T-helper 2 cell treated with Interferon-gamma antibody and Interleukin-4, amounts not matched to agents 5 μg/mL and 100 μg/mL, for 36 hours (primary cell): Measurements from ENCODE around the gene GABPB2.

Source experiments
- DNase-seq: peaks from one replicate; pipeline ENCODE4 v3.0.0; 2021; ENCODE audit warnings: low spot score
- H3K27ac Mint-ChIP-seq: one replicate; pipeline ENCODE4 v1.8.0; 2021; ENCODE audit warnings: mild to moderate bottlenecking, mixed read lengths
- H3K27me3 Mint-ChIP-seq: one replicate; pipeline ENCODE4 v1.8.0; 2021; ENCODE audit warnings: low read depth, mixed read lengths
- H3K36me3 Mint-ChIP-seq: one replicate; pipeline ENCODE4 v1.8.0; 2021; ENCODE audit warnings: low read depth, mixed read lengths
- H3K4me1 Mint-ChIP-seq: one replicate; pipeline ENCODE4 v1.8.0; 2021; ENCODE audit warnings: low read depth, mixed read lengths
- H3K4me3 Mint-ChIP-seq: one replicate; pipeline ENCODE4 v1.8.0; 2022; ENCODE audit warnings: mild to moderate bottlenecking, moderate library complexity, mixed read lengths
- H3K9me3 Mint-ChIP-seq: one replicate; pipeline ENCODE4 v1.8.0; 2021; ENCODE audit warnings: mixed read lengths

Gene GABPB2

DNA sequence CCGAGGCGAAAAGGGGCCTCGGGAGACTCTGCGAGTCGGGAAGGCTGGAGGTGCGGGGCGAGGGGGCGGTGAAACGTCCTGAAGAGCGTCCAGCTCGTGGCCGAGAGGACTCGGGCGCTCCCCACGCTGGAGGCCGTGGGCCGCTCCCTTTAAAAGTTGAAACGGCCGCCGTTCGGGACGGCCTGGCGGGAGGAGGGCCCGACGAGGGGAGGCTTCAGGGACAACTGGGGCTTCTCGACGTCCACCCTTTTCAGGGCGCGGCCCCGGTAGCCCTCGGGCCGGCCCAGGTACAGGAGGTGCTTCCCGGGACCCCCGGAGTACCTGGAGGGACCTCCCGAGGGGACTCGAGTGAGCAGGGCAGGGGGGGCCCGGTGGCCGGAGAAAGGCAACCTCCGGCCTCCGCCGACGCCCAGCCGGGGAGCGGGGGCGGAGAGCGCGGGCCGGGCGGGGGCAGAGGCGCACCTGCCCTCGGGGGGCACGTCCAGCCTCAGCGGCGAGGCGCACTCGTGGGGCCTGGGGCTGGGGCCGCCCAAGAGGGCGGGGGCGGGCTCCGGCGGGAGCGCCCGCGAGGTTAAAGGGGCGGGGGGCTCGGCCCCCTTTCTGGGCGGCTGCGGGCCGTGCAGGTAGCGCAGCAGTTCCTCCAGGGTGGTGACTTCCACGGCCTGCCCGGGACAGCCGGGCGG is 61.9 kb downstream of the GABPB2 start:
- Mint-ChIP-seq H3K36me3 (peaks cover 2% of the 10 kb centered on the region), H3K27me3 (no peaks in the 10 kb centered on the region), H3K27ac (no peak overlapping the region), H3K4me1 (peaks cover 10% of the 10 kb centered on the region), H3K9me3 (no peaks in the 10 kb centered on the region), H3K4me3 (no peak overlapping the region)
- DNase-seq, result no peak

DNA sequence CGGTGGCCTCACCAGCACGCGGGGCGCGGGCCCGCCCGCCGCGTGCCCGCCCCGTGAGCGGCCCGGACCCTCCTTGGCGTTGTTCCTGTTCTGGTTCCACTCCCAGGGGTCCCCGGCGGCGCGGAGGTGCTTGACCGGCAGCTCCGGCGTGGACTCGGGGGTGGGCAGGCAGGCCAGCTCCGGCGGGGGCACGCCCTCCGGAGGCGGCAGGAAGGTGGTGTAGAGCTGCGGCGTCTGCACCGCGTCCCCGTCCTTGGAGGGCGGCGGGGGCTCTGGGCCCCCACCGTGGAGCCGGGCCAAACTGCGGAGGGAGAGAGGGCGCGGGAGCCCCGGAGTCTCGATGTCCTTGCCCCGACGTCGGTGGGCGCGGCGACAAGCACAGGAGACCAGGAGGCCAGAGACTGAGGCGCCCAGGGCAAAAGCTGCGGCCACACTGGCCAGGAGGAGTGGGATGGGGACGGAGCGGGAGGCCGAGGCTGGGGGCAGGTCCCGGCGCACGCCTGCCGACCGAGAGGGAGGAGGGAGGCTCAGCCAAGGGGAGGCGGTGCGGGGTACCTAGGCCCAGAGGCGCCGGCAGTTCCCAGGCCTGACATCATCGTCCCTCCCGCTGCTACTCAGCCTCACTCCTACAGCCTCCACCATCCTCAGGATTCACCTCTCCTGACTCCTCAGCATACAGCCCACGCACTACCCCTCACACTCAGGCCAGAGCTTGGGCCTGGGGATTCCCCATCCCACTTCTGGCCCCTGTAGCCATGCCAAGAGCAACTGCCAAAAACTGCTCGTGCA is 62.7 kb downstream of the GABPB2 start:
- Mint-ChIP-seq H3K36me3 (peaks cover 2% of the 10 kb centered on the region), H3K4me3 (no peak overlapping the region), H3K27me3 (no peaks in the 10 kb centered on the region), H3K9me3 (no peaks in the 10 kb centered on the region), H3K4me1 (peaks cover 10% of the 10 kb centered on the region), H3K27ac (no peak overlapping the region)
- DNase-seq, result no peak

DNA sequence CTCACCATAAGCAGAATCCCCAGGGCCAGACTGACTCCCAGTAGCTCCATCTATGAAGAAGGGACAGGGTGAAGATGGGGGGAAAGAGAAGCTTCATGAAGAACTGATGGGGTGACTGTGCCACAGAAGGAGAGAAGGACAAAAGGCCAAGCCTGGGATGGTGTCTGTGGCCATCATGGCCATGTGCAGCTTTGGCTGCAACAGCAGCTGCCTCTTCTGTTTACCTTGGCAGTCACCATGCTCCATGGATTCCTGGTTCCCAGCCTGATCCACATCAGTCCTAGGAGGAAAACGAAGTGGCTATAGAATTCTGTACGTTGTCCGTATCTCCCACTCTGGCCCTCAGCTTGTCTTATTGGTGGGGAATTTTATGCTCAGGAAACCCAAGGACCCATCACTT is 63.8 kb downstream of the GABPB2 start:
- Mint-ChIP-seq H3K27me3 (no peaks in the 10 kb centered on the region), H3K27ac (no peak overlapping the region), H3K4me1 (peaks cover 10% of the 10 kb centered on the region), H3K9me3 (no peaks in the 10 kb centered on the region), H3K36me3 (peaks cover 2% of the 10 kb centered on the region), H3K4me3 (no peak overlapping the region)
- DNase-seq, result no peak

DNA sequence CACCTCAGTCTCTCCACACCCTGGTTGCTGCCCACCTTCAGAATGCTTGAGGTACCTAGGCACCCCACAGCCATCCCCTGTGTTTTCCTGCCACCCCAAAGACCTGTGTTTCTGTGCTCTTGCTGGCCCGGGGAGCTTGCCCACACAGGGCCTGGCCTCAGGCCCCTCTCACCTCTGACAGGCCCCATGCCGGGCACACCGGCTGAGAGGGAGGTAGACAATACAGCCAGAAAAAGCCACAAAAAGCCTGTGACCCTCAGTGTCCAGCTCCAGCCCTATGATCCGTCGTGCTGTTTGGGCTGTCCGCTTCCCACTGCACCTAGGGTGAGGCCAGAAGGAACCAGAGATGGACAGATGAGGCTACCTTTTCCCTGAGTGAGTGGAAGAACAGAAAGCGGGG is 64.4 kb downstream of the GABPB2 start:
- H3K9me3 Mint-ChIP-seq, result no peaks in the 10 kb centered on the region
- no peak for DNase-seq
- H3K4me3 Mint-ChIP-seq, result no peak overlapping the region
- peaks cover 2% of the 10 kb centered on the region for H3K36me3 Mint-ChIP-seq
- no peaks in the 10 kb centered on the region for H3K27me3 Mint-ChIP-seq
- H3K4me1 Mint-ChIP-seq, result peaks cover 10% of the 10 kb centered on the region
- H3K27ac Mint-ChIP-seq, result no peak overlapping the region

DNA sequence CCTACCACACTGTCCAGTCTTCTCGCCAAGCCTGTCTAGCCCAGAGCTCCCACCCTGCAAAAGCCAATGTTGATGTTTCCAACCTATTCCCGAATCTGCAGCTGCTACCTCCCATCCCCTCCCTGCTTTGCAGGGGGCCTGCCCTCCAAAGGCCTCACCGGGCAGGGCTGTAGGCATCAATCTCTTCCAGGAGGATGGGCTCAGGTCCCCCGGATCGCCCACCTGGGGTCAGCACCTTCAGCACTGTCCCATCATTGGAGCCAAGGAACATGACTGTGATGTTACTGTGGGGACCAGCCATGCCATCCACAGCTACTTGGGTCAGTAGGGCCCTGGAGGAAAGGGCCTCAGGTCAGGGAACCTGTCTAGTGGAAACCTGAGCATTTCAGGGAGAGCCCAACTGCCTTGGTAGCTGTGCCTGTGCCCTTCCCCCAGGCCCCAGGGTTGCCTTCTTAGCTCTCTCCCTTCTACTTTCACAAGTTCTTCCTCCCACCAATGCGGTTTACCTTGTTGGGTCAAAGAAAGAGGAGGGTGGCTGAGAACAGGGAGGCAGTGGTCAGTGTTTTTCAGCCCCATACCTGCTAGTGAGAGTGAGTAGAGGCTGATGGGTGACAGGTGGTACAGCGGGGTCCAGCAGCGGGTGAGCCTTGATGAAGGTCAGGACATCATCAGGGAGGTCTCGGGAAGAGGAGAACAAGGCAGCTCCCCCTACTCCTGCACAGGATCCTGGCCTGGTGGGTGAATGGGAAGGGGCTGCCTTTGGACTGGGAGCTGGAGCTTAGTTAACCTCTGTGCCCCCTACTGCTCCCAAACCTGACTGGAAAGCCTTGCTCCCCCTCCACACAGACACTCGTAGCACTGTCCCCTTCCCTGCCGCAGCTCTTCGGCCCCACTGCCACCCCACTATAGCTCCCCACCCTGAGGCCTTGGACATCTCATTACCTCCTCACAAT is 65.1 kb downstream of the GABPB2 start:
- Mint-ChIP-seq H3K4me3 (no peak overlapping the region), H3K9me3 (no peaks in the 10 kb centered on the region), H3K4me1 (peaks cover 6% of the 10 kb centered on the region), H3K27ac (no peak overlapping the region), H3K27me3 (no peaks in the 10 kb centered on the region), H3K36me3 (peaks cover 2% of the 10 kb centered on the region)
- DNase-seq, result no peak

DNA sequence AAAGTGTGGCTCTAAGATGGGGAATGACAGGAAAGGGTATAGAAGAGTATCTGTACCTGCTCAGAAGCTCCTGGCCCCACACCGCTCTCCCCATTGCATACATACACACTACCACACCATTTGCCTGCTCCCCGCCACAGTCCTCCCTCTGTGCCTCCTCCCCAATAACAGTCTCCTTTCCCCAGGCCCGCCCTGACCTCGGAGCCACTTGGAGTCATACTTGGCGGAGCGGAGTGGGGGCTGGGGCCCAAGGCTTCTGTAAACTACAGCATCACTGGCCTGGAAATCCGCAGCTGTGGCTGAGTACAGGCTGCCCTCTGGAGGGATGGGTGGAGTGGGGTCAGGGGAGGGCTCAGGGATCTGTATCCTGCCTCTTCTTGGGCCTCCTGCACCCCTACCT is 67.2 kb downstream of the GABPB2 start:
- H3K9me3 Mint-ChIP-seq, result no peaks in the 10 kb centered on the region
- no peak overlapping the region for H3K27ac Mint-ChIP-seq
- H3K4me3 Mint-ChIP-seq, result no peak overlapping the region
- no peaks in the 10 kb centered on the region for H3K36me3 Mint-ChIP-seq
- H3K4me1 Mint-ChIP-seq, result no peaks in the 10 kb centered on the region
- no peaks in the 10 kb centered on the region for H3K27me3 Mint-ChIP-seq
- no peak for DNase-seq

DNA sequence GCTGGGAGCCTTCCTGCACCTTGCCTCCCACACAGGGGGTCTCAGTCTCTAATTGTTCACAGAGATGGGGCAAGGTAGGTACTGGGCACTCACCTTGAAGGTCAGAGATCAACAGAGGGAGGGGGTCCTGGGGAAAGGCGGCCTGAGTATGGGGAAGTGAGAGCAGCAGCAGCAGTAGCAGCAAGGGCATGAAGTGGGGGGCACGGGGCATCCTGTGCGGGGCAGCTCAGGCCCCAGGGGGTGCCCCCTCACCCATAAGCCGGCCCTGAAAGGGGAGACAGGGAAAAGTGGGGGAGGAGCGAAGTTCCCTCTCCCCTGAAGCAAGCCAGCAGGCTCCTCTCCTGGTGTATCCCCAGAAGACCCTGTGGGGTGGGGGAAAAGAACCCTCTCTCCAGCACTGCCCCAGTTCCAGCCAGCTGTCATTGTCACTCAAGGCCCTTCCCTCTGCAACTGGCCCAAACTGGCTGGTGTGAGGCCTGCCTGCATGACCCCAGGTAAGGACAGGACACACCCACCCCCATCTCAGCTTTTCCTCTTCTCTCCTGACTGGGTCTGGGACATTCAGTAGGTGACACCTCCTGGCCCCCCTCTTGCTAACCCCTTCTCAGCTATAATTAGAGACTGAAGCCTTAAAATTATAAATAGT is 72.0 kb downstream of the GABPB2 start:
- no peak for DNase-seq
- H3K4me1 Mint-ChIP-seq, result peaks cover 17% of the 10 kb centered on the region
- no peak overlapping the region for H3K4me3 Mint-ChIP-seq
- H3K9me3 Mint-ChIP-seq, result no peaks in the 10 kb centered on the region
- no peaks in the 10 kb centered on the region for H3K36me3 Mint-ChIP-seq
- H3K27ac Mint-ChIP-seq, result no peak overlapping the region
- peaks cover 17% of the 10 kb centered on the region for H3K27me3 Mint-ChIP-seq

DNA sequence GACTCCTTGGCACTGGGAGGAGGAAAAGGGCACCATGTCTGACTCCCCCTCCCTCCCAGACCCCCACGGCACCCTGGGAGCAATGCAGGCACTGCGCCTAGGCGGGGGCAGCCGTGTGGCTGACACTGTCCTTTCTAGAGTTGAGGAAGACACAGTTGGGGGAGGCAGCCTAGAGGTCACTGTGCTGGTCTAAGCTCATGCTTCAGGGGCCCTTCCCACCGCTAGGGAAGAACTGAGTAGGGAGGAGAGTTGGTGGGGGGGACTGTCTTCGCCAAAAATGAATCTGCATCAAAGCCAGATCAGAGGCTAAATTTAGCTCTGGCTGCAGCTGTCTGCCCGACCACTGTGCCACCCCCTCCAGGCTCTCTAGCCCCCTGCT is 72.5 kb downstream of the GABPB2 start:
- H3K9me3 Mint-ChIP-seq, result no peaks in the 10 kb centered on the region
- H3K27ac Mint-ChIP-seq, result no peak overlapping the region
- no peak overlapping the region for H3K4me3 Mint-ChIP-seq
- DNase-seq, result no peak
- H3K36me3 Mint-ChIP-seq, result no peaks in the 10 kb centered on the region
- peaks cover 20% of the 10 kb centered on the region for H3K27me3 Mint-ChIP-seq
- H3K4me1 Mint-ChIP-seq, result peaks cover 18% of the 10 kb centered on the region

DNA sequence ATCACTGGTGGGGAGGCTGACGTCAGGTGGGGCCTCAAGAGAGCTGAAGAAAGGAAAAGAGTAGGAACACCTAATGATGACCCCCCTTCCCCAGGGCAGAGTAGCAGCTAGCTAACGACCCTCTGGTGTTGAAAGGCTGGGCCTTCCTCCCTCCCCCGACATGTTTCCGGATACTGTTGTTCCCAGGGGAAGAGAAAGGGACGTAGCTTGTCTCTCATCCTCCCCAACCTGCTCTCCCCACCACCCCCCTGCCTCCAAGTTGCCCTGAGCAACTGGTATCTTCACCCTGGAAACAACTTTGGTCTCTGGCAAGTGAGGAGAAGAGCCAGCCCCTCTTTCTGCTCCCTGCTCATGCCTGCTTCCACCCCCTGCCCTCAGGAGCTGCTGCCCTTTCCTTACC is 73.4 kb downstream of the GABPB2 start:
- Mint-ChIP-seq H3K9me3 (no peaks in the 10 kb centered on the region), H3K4me1 (peaks cover 18% of the 10 kb centered on the region), H3K27ac (no peak overlapping the region), H3K4me3 (no peak overlapping the region), H3K27me3 (peaks cover 25% of the 10 kb centered on the region), H3K36me3 (no peaks in the 10 kb centered on the region)
- DNase-seq, result no peak

DNA sequence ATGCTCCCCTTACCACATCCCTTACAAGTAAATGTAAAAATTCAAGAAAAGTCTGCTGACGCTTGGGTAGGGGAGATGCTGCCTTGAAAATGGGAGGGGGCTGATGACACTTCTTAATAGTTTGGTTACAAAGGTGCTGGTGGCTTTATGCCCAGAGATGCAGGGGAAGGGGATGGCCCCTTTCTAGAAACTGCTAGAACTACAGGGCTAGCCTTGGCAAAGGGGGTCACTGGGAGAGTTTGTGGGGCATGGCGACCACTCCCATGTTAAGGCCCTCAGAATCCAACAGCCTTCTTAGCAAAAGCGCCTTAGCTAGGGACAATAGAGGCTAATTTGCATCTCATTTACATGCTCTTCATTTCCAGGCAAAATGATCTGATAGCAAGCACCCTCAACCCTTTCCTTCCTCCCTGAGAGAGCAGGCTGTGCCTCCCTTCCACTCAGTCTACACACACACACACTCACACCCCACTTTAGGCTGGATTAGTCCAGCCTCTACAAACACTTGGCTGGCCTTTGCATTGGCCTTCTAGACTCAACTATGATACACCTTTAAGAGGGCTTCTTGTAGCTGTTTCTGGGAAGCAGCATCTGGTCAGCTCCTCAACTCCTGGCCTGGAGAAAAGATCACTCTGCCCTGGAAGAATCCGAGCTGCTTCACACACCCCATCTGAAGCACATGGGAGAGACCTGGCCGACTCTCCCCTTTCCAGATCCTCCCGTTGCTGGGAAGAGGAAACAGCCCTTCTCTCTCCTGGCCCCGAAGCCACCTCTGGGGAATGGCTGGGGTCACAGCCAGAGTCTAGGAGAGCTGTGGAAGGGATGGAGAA is 74.1 kb downstream of the GABPB2 start:
- Mint-ChIP-seq H3K36me3 (no peaks in the 10 kb centered on the region), H3K4me3 (no peak overlapping the region), H3K4me1 (peaks cover 18% of the 10 kb centered on the region), H3K9me3 (no peaks in the 10 kb centered on the region), H3K27me3 (peaks cover 25% of the 10 kb centered on the region), H3K27ac (no peak overlapping the region)
- no peak for DNase-seq

DNA sequence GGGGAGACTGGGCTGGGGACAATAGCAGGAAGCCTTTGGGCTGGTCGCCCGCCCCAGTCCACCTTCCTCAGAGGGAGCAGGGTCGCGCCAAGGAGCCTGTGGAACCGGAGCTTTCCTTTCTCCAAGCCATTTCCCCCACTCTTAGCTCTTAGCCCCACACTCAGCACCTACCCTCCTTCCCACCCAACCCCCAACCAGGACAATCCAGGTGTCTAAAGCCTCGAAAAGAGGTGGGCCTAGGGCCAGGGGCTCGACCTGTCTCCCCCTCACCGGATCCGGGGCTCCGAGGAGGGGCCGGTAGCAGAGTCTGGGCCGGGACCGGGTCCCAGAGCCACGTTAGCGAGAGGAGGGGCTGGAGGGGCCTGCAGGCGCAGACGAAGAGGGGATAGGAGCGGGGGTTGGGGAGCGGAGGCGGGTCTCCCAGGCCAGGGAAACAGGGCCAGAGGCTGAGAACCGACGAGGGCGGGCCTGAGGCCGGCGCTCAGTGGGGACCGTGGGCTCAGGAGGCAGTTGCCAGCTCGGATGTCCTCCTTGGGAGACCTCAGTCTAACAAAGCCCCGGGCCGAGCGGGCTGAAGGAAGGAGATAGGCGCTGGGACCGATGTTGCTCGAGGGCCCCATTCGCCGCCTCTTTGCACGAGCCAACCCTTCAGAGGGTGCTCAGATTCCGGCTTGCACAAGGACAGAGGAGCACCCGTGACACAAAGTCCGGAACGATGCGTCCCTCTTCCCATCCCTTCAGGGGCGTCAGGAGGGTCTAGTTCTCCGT is 74.9 kb downstream of the GABPB2 start:
- H3K4me3 Mint-ChIP-seq, result peak overlapping the region; percentile 95
- H3K4me1 Mint-ChIP-seq, result peaks cover 18% of the 10 kb centered on the region
- peaks cover 28% of the 10 kb centered on the region for H3K27me3 Mint-ChIP-seq
- H3K36me3 Mint-ChIP-seq, result no peaks in the 10 kb centered on the region
- H3K9me3 Mint-ChIP-seq, result no peaks in the 10 kb centered on the region
- H3K27ac Mint-ChIP-seq, result no peak overlapping the region
- no peak for DNase-seq

DNA sequence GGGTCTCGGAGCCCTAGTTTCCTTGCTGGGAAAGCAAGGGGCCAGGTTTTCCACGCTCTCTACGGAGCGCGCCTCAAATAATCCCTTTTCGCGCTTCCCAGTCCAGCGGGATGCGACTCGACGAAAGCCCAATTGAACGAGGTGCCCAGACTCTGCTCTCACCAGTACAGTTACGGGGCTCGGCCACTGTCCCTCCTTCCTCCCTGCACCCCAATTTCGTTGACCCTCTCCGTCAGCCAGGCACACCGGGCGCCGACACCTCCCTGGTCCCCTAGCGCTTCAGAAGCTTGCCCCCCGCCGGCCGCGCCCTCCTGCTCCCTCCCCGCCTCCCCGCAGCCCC is 75.5 kb downstream of the GABPB2 start:
- Mint-ChIP-seq H3K4me1 (peaks cover 18% of the 10 kb centered on the region), H3K27ac (no peak overlapping the region), H3K9me3 (no peaks in the 10 kb centered on the region), H3K4me3 (peak overlapping the region; percentile 95), H3K27me3 (peaks cover 29% of the 10 kb centered on the region), H3K36me3 (no peaks in the 10 kb centered on the region)
- no peak for DNase-seq
